DMS114 treated with DMSO at 0.1 percent for 48 hours (cell line): ENCODE measurements around the gene LPCAT1.
"Not testable (repeated sequence)": the region's sequence is repeated elsewhere in the genome, so short reads cannot be mapped to it uniquely, and the experiment has no call there.

Experiments
- DNase-seq: peaks from one replicate; lab custom pipeline; 2025; ENCODE audit not compliant: unreplicated experiment; lab: John Stamatoyannopoulos, UW

LPCAT1 gene

GRCh38 chr5:1431021-1431811 is 92.5 kb downstream of the LPCAT1 start:
- no peak for DNase-seq

DNA sequence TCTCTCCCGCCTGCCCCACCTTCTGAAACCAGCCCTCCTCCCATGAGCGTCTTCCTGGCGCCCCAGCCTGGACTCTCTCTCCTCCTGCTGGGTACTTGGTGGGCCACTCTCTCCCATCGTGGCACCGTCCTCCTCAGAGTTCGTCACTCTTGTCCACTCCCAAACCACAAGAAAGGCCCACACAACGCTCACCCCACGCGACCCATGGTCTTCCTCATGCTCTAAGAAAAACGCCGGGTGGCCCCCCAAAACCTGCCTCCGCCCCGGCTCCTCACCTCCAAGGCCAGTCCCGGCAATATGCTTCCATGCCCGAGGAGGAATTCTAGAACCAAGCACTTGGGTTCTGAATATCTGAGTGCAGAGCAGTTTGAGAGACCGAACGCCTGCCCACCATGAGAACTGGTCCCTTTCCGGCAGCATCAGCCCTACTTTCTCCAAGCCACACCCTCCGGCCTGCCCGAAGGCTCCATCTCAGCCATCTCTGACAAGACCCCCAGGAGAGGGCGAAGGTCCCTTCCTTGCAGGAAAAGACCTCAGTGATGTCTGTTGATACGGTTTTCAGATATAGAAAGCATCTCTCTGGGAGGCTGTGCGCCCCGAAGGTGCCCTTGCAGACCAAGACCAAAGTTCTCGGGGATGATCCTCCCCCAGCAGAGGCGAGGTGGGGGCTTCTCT is 93.5 kb downstream of the LPCAT1 start:
- no peak for DNase-seq

DNA sequence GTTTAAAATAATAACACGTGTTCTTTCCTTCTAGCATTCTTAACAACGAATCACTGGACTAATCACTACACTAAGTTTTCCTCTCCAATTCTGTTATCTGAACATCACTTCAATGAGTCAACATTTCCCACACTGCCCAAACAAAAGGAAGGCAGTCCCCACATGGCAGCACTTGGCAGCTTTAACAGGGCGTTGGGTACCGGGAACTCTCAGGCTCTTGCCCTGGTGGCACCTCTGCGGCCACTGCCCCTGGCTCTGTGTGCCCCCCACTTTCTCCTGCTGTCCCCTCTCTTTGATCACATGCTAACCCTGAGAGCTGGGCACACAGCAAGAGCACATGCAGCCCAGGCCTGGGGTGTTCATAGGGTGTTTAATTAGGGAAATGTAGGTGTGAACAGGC is 94.3 kb downstream of the LPCAT1 start:
- no peak for DNase-seq

GRCh38 chr5:1429066-1429465 is 94.7 kb downstream of the LPCAT1 start:
- no peak for DNase-seq

DNA sequence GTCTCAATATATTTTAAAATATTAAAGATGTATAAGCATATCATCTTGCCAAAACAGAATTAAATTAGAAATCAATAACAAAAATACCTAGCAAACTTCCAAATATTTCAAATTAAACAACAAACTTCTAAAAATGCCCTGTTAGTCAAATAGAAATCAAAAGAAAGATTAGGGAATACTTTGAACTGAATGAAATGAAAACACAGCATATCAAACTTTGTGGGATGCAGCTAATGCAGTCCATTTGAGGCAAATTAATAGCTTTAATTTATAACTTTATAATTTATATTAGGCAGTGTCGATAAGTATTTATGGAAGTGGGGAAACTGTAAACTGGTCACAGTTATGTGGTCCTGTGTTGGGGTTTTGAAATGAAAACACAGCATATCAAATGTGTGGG is 95.7 kb downstream of the LPCAT1 start:
- no peak for DNase-seq

DNA sequence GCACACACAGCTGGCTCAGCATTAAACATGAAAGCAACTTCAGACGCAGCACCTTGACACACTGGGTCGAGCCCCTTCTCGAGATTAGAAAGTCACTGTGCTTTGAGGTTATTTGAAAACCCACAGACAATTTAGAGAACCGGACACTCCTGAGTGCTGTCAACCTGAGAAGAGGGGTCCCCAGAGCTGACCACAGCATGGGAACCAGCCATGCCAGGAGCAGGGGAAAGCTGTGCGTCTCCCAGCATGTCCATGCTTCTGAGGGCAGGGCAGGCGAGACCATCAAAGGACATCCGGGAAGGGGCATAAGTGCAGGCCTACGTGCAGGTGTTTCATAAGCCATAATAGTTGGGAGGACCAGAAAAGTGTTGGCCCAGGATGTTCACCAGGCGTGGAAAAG is 99.0 kb downstream of the LPCAT1 start:
- no peak for DNase-seq

DNA sequence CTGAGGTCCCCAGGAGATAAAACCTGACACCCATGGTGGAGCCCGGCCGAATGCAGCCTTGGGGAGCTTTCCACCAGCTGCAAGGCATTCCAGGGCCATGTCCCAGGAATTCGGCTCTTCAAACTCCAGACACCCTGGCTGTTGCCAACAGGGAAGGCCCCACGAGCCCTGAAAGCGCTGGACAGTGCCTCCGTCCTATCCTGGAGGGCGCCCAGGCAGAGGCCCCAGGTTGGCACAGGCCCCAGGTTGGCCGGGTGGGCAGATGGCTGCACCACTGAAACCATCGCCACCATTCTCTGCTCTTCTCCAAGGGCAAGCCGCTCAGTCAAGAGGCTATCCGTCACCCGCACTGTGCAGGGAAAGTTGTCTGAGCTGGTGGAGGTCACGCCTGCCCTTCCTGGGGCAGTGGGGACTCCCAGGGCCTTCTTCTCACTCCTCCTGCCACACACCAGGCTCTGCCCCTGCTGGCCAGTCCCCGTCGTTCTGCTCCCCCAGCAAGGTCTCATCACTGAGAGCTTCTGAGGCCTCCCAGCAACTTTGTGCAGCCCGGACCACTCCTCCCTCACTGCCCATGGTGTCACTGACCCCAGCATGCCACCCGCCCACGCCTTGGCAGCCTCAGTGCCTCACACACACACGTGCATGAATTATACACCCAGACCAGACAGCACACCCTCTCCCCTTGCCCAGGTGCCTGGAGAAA is 99.7 kb downstream of the LPCAT1 start:
- DNase-seq = no peak

GRCh38 chr5:1422522-1422921 is 101.2 kb downstream of the LPCAT1 start:
- not testable (repeated sequence) for DNase-seq

DNA sequence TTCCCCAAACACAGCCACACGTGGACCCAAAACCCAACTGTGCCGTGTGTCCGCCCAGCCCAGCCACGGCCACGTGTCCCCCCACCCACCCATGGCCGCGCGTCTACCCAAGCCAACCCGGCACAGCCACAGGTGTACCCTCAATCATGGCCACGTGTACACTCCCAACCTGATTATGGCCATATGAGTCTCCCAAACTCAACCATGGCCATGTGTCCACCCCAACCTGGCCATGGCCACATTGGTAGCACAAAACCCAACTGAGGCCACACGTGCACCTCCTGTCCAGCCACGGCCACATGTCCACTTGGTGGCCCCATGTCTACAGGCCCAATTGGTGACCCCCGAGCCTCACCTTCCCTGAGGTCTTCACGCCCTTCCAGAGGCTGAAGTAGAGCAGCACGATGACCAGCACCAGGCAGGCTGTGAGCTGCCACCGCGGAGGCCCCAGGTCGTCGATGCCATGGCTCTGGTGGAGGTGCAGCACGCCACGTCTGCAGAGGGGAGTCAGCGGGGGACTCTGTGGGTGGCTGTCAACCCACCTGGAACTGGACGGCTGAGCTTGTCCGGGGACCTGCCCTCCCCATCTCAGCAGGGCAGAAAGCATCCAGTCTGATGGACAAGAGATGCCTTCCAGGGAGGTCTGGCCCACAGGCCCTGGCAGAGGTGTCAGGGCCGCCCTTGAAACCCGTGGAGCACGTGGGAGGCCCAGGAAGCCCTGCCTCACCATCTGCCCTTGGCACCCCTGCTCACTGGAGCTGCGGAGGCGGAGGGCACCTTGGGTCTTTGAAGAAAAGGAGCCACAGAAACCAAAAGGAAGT is 102.0 kb downstream of the LPCAT1 start:
- DNase-seq = no peak

GRCh38 chr5:1420211-1421195 is 103.3 kb downstream of the LPCAT1 start:
- no peak for DNase-seq

DNA sequence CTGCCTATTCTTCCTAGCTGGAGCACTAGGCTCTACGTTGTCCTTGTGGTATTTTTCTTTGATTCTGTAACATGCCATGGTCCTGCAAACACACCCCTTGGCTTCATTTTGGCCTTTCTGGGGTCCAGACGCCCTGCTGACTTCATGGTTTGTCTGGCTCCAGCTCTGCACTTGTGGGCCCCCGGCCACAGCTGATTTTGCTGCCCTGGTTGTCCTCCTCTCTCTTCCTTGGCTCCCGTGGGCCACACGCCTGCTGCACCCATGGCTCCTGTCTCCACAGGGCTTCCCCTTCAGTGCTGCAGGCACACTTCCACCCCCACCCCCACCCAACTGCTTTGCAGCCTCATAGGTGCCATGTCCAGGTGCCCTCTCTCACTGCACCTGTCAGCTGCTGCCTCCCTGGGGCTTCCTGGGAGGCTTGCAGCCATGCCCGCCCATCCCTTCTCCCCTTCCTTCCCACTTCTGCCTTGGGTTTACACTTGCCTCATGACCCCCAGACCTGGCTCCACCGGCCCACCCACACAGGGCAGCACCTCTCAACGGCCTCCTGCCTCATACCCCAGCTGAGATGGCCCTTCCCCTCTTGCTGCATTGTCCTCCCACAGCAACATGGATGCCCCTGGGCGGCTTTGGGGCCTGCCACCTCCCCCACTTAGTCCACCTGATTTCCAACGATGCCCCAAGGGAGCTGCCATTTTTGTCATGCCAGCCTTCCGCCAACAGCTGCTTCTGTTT is 104.1 kb downstream of the LPCAT1 start:
- no peak for DNase-seq

DNA sequence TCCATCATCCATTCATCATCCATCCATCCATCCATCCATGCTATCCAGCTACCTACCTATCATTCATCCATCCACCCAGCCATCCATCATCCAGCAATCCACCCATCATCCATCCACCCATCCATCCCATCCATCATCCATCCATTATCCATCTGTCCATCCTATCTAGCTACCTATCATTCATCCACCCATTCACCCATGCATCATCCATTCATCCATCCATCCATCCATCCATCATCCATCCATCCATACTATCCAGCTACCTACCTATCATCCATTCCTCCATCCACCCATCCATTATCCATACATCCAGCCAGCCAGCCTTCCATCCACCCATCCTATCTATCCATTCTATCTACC is 104.9 kb downstream of the LPCAT1 start:
- no peak for DNase-seq

GRCh38 chr5:1418238-1418920 is 105.4 kb downstream of the LPCAT1 start:
- no peak for DNase-seq

DNA sequence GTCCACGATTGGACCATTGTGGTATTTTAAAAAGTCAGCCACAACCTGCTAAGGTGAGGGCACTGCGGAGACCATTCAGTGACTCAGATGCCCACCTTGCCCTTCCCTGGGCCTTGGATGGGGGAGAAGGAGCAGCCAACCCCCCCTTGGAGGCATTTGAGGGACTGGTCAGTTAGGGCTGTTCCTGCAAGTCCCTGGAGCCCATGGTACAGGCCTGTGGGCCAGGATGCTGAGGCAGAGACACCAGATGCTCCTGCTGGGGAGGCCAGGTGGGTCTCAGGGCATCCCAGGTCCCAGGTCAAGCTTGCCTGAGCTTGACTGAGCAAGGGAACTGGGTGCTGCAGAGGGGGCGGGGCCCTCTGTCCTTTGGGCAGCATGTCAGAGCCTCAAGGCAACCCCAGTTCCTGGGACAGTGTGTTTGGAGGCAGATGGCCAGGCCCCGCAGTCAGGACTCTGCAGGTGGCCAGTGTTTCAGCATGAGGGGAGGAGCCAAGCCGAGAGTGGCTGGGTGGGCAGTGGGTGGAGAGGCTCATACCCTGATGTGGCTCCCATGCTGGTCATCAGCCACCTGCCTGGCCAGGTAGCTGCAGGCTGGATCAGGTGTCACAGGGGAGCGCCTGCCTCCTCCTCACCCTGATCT is 106.1 kb downstream of the LPCAT1 start:
- no peak for DNase-seq

DNA sequence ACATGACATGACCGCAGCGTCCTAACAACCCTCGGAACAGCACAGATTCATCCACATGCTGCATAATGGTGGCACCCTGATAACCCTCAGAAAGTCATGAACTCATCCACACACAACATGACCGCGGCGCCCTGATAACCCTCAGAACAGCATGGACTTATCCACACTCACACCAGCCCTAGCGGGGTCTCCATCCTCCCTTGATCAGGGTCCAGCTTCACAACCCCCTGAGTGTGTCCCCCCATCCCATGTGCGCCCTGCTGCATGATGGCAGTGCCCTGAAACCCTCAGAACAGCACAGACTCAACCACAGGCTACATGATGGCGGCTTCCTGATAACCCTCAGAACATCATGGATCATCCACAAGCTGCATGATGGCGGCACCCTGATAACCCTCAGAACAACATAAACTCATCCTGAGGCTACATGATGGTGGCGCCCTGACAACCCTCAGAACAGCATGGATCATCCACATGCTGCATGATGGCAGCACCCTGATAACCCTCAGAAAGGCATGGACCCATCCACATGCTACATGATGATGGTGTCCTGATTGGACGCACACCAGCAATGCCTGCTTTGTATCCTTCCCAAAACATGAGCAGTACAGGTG is 106.8 kb downstream of the LPCAT1 start:
- no peak for DNase-seq

DNA sequence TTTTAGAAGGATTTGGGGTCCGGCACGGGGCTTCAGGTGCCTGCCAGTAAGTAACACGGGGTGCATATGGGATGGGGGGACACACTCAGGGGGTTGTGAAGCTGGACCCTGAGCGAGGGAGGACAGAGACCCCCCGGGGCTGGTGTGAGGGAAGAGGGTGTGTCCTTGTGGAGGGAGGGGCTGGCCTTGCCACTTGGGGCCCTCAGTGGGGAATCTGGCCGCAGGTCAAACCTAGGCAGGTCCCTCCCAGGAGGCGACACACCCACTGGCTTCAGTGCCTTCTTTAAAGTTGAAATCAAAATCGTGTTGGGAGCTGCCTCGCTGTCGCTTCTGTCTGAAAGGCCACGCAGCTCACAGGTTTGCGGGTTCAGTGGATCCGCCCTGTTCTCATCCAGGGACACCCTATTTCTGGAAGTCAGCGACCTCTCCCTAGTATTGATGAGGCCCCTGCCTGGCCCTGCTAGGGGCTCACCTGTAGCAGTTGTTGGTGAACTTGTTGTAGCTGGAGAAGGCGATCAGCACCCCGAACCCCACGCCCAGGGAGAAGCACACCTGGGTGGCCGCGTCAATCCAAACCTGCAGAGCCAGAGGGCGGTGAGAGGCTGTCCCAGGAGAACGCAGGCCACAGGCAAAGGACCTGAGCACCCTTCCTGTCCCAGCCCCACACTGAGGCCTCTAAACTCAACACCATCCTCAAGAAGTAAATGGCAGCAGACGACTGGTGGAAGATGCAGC is 108.0 kb downstream of the LPCAT1 start:
- DNase-seq = no peak

DNA sequence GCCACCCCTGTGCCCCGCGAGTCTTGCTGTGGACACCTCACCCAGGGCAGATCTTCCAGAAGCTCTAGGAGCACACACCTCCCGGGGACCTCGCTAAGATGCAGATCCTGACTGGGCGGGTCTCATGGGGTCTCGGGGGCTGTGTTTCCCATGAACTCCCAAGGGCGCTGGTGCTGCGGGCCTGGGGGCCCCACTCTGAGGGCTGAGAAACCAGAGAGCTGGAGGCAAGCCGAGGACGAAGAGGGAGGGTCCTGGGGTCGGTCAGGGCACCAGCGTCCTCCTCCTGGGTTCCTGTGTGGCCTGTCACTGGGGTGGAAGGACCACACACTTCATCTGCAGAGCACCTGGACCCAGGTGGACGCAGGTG is 108.7 kb downstream of the LPCAT1 start:
- DNase-seq = no peak
